GM18511 (cell line): ENCODE results near the gene DDX25.

Experiments
- ATAC-seq: cut with Tn5 transposase; IDR thresholded peaks from one replicate; pipeline ENCODE4 v1.9.1; 2021; ENCODE audit warnings: mild to moderate bottlenecking, moderate library complexity; ENCODE audit not compliant: unreplicated experiment

Gene DDX25

DNA sequence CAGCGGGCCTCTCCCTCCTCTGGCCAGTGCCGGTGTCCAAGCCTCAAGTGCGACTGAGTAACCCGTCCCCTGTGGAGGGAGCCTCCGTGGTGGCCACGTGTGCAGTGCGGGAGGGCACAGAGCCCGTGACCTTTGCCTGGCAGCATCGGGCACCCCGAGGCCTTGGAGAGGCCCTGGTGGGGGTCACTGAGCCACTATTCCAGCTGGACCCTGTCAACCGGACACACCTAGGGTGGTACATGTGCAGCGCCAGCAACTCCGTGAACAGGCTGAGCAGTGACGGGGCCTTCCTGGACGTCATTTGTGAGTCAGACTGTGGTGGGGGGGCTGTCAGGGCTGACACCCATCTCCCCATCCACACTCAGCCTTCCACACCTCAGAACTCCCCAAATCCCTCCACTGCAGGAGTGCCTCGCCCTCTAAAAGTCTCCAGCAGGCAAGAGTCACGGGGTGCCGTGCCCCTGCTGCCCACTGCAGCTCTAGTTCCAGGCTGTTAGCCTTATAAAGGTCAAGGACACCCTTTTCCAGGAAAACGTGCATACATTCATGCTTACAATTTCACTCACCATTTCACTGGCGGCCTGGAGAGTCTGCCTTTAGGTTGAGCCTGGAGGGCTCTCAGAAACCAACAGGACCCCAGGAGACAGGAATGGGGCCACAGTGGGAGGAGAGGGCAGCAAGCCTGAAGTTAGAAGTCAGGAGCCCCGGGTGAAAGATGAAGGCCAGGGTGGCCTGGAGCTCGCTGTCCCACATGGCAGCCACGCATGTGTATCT lies 44.2 kb downstream of the DDX25 start:
- ATAC-seq, result no peak

DNA sequence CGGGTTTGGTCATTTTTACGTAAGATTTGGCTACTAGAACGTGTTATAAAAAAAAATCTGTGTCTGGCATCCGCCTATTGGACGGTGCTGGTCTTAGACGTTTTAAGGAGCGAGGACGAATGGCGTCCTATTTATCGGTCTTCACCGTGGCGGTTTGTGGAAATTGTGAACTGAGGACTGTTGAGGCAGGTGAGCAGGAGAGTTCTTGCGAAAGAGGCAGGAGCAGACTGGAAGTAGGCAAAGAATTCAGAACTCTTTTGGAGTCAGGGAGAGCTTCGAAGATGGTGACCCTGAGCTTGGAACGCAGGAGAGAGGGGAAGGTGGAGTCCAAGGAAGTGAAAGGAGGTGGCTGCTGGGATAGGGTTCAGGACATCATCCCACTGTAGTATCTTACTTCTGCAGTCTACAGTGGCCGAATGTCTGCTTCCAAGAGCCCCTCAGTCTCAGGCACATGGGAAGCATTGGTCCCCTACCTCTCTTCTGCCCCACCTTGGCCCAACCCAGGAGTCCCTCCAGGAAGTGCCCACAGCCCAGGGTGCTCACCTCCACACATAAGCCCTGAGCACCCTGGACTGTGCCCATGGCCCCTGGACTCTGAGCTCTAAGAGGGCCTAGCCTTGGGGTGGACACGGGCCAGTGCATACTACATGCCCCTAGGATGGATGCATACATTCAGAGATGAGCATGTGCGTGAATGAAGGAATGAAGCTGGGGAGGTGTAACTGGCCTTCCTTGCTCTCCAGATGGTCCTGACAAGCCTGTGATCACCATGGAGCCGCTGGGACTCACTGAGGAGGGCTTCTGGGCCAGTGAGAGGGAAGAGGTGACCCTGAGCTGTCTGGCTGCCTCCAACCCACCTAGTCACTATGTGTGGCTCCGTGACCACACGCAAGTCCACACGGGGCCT lies 45.2 kb downstream of the DDX25 start:
- ATAC-seq, result no peak

DNA sequence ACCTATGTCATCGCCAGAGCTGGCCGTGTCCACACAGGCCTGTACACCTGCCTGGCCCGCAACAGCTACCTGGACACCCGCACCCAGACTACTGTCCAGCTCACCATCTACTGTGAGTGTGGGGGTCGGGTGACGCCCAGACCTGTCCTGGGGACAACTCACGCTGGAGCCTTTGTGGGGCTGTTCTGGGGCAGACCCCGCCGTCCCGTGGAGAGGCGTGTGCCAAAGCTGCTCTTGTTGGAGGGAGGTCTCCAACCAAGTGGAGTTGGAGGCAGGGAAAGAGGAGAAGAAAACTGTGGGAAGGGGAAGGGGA lies 45.8 kb downstream of the DDX25 start:
- ATAC-seq, result no peak

DNA sequence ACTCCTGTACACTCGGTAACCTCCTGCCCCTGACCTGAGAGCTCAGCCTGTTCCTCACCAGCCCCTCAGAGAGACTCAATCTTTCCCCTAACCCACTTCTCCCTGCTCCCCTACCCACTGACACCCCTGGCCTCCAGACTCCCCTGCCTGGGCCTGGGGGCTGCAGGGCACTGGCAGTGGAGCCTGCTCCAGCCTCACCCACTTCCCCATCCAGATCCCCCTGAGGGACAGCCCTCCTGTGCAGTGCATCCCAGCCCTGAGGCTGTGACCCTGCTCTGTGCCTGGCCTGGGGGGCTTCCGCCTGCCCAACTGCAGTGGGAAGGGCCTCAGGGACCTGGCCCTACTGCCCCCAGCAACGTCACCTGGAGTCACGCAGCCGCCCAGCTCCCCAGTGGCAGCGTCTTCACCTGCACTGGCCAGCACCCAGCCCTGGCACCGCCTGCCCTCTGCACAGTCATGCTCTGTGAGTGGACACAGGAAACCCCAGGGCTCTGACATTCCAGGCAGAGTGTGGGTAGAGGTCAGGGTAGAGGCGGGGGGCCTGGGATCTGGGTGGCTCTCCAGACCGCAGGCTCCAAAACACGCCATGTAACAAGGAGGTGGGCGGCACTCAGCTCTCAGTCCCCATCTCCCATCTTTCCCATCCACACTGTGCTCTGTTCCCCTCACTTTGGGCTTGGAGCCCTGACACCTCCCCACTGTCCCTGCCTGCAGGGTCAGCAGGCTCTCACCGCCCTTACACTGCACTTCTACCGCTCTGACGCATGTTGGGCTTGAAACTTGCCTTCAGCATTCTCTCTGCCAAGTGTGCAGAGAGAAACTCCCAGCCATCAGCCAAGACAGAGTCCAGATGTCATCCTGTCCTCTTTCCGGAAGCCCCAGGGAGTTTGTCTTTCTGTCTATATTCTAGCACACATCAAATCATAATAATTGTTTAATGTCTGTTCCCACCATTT lies 46.7 kb downstream of the DDX25 start:
- ATAC-seq, result no peak

DNA sequence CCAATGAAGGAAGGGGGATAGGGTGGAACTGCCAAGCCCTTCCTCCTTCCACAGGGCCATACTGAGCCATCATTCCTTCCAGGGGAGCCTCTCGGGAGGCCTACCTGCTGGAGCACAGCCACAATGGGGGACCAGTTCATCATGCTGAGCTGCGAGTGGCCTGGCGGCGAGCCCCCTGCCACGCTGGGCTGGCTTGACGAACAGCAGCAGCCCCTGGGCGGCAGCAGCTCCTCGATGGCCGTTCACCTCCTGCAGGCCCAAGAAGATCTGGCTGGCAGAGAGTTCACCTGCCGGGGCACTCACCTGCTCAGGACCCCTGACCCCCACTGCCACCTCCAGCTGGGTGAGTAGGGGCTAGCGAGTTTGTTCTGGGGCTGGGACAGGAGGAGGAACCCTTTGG lies 47.4 kb downstream of the DDX25 start:
- ATAC-seq, result no peak

DNA sequence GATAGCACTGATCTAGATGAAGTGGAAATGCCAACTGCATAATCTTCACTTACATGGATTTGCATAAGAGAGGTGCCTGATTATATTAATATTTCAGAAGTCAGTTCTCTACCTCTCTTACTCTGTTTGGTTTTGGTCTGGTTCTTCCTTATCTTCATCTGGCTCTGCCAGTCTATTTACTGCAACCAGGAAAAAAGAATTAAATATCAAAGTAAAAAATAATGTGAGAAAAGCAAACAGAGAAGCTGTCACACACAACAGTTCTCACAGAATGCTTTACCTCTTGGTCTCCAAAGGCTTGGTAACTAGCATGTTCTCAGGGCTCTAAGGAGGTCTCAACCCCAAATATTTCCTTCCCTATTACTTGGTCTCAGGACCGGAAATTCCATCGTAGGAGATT lies 48.3 kb downstream of the DDX25 start:
- no peak for ATAC-seq

DNA sequence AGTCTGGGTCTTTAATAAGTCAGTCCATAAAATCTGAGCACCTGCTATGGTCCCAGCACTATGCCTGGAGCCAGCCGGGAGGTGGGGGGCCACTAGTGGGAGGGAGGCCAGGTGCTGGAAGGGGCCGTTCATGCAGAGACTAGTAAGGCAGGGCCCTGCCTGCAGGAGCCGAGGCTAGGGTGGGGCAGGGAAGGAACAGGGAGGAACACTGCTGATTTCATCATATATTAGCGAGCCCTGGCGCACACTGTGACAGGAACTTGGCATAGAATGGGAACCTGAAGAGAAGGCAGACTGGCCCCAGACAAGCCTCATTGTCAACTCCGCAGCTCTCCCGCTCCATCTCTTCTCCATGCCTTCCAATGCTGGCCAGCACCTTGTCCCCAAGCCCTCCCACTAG lies 48.7 kb downstream of the DDX25 start:
- ATAC-seq, result no peak

DNA sequence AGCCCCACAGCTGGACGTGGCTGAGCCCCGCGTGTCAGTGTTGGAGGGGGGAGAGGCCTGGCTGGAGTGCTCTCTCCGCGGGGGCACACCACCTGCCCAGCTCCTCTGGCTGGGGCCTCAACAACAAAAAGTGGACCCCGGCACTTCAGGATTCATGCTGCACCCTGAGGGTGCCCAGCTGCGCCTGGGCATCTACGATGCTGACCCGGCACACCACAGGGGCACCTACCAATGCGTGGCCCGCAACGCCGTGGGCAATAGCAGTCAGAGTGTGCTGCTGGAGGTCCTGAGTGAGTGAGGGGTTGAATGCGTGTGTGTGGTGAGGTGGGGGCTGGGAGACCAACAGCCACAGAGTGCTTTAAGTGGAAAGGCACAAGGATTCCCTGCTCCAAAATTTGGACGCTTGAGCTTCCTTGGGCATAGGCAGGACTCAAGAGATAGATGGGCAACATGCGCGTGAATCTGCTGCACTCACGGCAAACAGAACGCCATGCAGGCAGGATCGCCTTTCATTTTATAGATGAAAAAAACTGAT lies 49.2 kb downstream of the DDX25 start:
- ATAC-seq, result no peak

DNA sequence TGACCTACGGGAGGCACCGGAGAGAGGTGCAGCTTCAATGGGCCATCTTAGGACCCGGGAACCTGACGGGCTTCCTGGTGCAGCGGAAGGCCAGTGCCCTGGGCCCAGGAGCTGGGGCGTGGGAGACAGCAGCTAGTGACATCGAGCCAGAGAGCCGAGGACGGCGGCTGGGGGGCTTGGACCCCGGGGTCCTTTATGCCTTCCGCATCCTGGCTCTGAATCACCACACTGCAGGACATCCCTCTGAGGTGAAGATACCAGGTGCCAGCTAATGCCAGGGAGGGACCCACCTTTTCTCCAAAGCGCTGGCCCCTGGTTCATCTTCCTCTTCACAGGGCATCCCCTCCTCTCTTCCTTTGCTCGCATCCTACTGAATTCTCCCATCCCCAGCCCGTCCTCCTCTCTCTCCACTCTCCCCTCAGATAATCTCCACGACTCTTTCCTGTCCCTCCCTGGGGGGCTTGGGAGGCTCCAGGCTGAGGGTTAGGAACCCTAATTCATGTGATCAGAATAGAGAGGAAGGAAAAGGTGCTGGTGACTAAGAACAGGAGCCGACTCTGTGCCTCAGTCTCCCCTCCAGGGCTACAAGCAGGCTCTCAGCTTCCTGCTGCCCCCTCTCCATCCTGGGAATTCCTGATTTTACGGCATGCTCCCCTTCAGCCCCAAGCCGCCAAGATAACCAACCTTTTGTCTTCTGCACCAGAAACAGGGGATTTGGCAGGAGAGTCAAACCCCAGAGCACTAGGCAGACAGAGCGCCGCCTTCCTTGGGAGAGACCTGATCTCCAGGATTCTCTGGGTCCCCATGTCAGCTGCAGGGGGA lies 50.0 kb downstream of the DDX25 start:
- no peak for ATAC-seq

DNA sequence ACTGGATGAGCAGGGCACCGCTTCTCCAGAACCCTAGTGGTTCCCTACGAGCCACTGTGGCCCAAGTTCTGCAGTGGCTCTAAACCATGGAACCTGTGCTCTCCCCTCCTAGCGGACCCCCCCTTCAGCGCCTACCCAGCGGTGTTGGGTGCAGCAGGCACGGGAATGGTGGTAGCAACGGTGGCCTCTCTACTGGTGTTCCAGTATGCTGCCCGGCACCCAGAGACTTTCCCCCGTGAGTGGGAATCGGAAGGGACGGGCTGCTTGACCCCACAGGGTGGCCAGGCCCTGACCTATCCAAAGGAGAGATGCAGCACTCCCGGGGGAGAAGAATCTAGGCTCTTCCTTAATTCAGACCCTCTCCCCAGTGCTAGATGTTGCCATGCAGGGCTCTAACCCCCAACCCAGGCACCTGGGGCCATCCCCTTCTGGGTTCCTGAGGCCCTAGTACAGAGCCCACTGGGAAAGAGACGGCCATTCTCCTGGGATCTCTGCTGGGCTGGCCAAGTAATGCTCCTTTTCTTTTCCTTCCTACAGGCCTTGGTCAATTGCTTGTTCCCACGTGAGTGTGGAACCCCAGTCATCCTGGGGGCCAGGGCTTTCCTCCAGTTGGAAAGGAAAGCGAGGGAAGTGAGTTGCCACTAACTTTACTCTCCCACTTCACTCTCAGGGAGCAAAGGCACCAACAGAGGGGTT lies 50.8 kb downstream of the DDX25 start:
- no peak for ATAC-seq

DNA sequence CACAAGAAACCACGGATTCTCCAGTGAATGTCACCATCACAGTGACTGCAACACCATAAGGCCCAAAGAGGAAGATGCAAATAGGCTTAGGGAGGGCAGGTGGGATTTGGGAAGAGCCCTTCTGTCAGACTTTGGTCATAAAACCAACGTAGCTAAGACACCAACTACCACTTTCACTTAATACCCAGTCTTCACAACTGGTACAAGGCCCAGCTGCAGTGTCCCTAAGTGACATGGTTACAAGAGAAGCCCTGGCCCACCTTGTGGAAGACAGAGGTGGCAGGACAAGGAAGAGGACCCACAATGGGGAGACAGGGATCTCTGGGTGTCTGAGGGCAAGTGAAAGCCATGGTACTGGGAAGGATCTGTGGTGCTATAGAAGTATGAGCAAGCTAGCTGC lies 51.5 kb downstream of the DDX25 start:
- no peak for ATAC-seq

DNA sequence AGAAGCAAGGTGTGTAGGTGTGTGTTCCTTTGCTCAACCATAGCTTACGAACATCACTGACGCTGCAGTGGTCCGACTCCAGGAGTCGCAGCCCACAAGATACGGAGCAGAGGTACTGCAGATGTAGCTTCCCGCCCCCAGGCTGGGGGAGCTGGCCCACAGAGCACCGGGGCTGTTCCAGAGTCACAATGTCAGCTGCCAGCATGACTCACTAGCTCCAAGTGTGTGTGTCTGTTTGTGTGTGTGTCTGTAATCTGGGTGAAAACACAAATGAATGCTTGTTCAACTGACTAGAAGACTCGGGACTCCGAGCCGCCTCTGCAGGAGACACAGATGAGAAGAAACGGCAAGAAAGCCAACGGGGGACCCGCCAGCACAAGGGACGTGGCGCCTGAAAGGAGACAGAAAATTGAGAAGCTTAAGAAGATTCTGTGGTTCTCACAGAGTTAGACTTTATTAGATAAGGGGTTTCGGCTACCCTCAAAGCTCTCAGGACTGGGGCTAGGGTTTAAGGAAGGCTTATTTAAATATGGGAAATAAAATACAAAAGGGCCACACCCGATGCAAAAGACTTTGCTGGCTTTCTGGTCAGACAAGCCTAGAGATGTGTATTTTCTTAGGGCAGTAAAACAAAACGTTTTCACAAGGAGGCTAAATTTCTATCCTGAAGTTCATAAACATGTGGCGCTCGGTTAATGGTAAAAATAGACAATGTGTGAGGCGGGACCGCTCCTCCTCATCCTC lies 52.3 kb downstream of the DDX25 start:
- no peak for ATAC-seq

DNA sequence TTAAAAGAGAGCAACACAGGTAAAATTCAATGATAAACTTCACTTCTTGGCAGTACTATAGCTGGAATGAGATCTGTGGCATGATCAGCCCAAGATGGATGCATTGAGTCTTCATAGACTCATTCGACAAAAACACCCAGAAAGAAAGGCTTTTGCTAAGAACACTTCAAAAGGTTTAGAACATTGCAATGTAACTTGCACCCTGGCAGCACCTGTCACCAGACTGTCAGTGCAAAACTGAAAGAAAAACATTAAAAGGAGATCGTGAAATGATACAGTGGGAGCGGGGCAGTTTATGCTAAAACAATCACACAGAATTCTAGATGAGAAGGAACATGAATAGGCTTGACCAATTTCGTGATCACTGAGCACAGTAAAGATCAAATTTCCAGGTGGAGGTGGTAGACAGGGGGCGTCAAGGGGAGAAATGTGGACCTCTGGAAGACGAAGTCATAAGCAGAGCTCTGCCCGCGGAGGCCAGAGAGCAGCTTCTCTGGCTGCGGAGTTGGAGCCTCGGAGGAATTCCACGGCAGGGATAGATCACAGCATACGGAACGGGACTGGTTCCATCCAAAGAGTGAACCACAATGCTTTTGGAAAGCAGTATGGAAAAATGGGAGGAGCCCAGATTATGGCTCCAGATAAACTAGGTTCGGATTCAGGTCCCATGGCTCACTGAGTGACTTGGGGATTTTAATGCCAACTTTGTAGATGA lies 53.5 kb downstream of the DDX25 start:
- ATAC-seq, result no peak

DNA sequence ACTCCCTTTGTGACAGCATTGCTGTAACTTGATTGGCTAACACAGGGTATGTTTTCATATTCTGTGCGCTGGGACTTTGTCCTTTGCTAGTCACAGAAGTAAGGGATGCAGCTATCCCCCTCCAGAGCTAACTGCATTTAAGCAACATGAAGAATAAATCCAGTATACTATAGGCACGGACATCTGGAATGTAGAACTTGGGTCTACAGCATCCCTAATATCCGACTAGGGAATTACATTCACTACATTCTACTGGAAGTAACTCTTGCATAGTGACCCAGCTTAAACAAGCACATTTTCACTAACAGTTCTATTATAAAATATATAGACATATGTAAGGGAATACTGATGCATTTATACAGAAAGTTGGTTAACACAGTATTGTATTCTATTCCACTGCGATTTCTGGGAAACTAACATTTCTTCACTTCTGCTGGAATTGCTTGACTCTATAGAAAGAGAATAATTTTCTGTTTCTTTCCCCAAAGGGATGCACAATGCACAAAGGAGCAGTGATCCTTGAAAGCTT lies 54.6 kb downstream of the DDX25 start:
- no peak for ATAC-seq

DNA sequence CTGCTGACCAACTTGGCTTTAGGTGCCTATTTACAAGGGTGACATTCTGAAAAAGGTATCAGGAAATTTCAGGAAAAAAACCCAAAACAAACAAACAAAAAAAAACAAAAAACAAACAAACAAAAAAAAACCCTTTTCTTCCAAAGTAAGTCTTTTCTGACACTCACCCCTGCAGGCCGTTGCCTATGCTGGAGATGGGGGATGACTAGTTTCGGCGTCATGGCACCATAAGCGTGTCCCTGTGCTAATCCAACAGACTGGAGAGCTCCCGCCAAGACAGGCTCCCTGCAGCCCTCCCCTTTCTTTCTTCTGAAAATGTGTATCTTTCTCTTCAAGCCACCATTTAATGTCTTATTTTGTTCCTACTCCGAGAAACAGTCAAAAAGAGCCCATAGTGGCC lies 55.2 kb downstream of the DDX25 start:
- no peak for ATAC-seq

DNA sequence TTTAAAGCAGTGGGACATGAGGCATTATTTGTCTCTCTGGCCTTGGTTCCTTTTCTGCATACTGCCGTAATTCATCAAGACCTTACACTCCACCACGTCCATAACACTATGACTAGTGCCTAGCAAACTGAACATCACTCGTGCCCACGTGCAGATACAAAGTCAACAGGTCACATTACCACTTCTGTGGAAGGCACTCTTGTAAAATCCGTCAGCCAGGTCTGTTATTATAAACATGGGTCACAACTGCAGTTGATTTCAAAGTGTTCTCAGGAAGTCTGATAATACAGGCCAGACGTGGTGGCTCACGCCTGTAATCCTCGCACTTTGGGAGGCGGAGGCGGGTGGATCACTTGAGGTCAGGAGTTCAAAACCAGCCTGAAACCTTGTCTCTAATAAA lies 55.6 kb downstream of the DDX25 start:
- no peak for ATAC-seq

DNA sequence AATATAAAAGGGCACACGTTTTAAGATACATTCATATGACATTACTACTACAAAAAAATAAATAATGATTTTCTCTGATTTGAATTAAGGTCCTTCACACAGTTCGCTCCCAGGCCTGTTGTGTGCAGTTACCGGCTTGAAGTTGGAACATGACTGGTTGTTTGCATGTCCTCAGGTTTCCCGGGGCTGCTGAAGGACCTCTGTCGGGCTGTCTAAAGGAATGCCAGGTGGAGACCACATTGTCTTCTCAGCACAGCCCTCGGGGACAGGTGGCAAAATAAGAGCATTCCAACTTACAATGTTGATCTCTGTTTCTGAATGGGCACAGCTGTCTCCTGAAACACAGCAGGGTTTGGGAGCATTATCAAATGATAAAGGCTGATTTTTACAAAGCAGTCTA lies 56.5 kb downstream of the DDX25 start:
- ATAC-seq, result no peak

DNA sequence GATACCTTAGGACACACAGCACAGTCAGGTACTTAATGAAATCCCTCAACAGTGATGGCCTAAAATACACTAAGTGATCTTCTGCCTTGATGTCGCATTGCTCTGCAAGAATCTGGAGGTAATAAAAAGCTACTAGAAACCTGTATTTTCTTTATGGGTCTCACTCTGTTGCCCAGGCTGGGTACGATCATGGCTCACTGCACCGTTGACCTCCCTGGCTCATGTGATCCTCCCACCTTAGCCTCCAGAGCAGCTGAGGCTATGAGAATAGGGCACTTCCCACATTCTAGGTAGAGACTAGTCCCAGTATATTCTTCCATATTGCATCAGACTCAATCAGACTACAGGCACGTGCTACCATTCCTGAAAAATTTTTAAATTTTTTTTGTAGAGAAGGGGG lies 63.2 kb downstream of the DDX25 start:
- no peak for ATAC-seq
